Mucosa of stomach (tissue), 1 donor: ENCODE data around the gene RNF169.
"Not testable (repeated sequence)": the region's sequence is repeated elsewhere in the genome, so short reads cannot be mapped to it uniquely, and the experiment has no call there.

Experiments
- H3K27me3 ChIP-seq: one replicate; pipeline ENCODE4 v1.7.0; 2013; ENCODE audit warnings: mild to moderate bottlenecking, low read length; ENCODE audit not compliant: control insufficient read depth, insufficient read depth
- H3K36me3 ChIP-seq: one replicate; pipeline ENCODE4 v1.7.0; 2013; ENCODE audit warnings: low read length; ENCODE audit not compliant: control insufficient read depth, insufficient read depth
- H3K4me1 ChIP-seq: one replicate; pipeline ENCODE4 v1.7.0; 2013; ENCODE audit warnings: mild to moderate bottlenecking, low read length; ENCODE audit not compliant: control insufficient read depth, insufficient read depth
- H3K4me3 ChIP-seq: one replicate; pipeline ENCODE4 v1.7.0; 2013; ENCODE audit warnings: low read length
- H3K9ac ChIP-seq: one replicate; pipeline ENCODE4 v1.7.0; 2013; ENCODE audit warnings: mild to moderate bottlenecking, low read length, moderate library complexity
- H3K9me3 ChIP-seq: one replicate; pipeline ENCODE4 v1.7.0; 2013; ENCODE audit warnings: mild to moderate bottlenecking, low read length, moderate library complexity; ENCODE audit not compliant: control insufficient read depth
- donor health status: Pancreatic carcinoma.

The RNF169 gene

GRCh38 chr11:74734559-74734925 is 14.1 kb upstream of the RNF169 start:
- Histone ChIP-seq H3K9me3 (no peaks in the 10 kb centered on the region), H3K4me3 (no peak overlapping the region), H3K36me3 (no peaks in the 10 kb centered on the region), H3K9ac (no peak overlapping the region), H3K27me3 (peaks cover 45% of the 10 kb centered on the region), H3K4me1 (peaks cover 5% of the 10 kb centered on the region)

- peaks cover 36% of the 10 kb centered on the region for H3K27me3 ChIP-seq
Measured at GRCh38 chr11:74735365-74735928, 13.2 kb upstream of the RNF169 start.

GRCh38 chr11:74736031-74736430 is 12.6 kb upstream of the RNF169 start:
- Histone ChIP-seq H3K9me3 (no peaks in the 10 kb centered on the region), H3K4me1 (peaks cover 5% of the 10 kb centered on the region), H3K36me3 (no peaks in the 10 kb centered on the region), H3K4me3 (no peak overlapping the region), H3K9ac (no peak overlapping the region), H3K27me3 (peaks cover 30% of the 10 kb centered on the region)

More at GRCh38 chr11:74735365-74735928, 13.2 kb upstream of the RNF169 start:
- Histone ChIP-seq H3K9ac (no peak overlapping the region), H3K4me1 (peaks cover 5% of the 10 kb centered on the region), H3K9me3 (no peaks in the 10 kb centered on the region), H3K36me3 (no peaks in the 10 kb centered on the region), H3K4me3 (no peak overlapping the region)

GRCh38 chr11:74739546-74740270 is 8.9 kb upstream of the RNF169 start:
- Histone ChIP-seq H3K4me1 (no peaks in the 10 kb centered on the region), H3K36me3 (no peaks in the 10 kb centered on the region), H3K27me3 (peaks cover 4% of the 10 kb centered on the region), H3K9ac (no peak overlapping the region), H3K4me3 (no peak overlapping the region), H3K9me3 (no peaks in the 10 kb centered on the region)

GRCh38 chr11:74742070-74742469 is 6.6 kb upstream of the RNF169 start:
- no peaks in the 10 kb centered on the region for H3K36me3 ChIP-seq
- H3K4me1 ChIP-seq = no peaks in the 10 kb centered on the region
- no peaks in the 10 kb centered on the region for H3K27me3 ChIP-seq
- H3K9me3 ChIP-seq = no peaks in the 10 kb centered on the region
- no peak overlapping the region for H3K4me3 ChIP-seq
- no peak overlapping the region for H3K9ac ChIP-seq

GRCh38 chr11:74743640-74744039 is 5.0 kb upstream of the RNF169 start:
- no peaks in the 10 kb centered on the region for H3K36me3 ChIP-seq
- H3K9me3 ChIP-seq = no peaks in the 10 kb centered on the region
- H3K9ac ChIP-seq = no peak overlapping the region
- H3K27me3 ChIP-seq = no peaks in the 10 kb centered on the region
- peaks cover 9% of the 10 kb centered on the region for H3K4me1 ChIP-seq
- no peak overlapping the region for H3K4me3 ChIP-seq

- Histone ChIP-seq H3K4me1 (peaks cover 9% of the 10 kb centered on the region), H3K9ac (no peak overlapping the region), H3K27me3 (no peaks in the 10 kb centered on the region), H3K4me3 (no peak overlapping the region), H3K9me3 (no peaks in the 10 kb centered on the region), H3K36me3 (no peaks in the 10 kb centered on the region)
Measured at GRCh38 chr11:74744277-74744676, 4.4 kb upstream of the RNF169 start.

GRCh38 chr11:74746868-74747267 is 1.8 kb upstream of the RNF169 start:
- no peaks in the 10 kb centered on the region for H3K9me3 ChIP-seq
- no peak overlapping the region for H3K4me3 ChIP-seq
- H3K4me1 ChIP-seq = peaks cover 15% of the 10 kb centered on the region
- H3K9ac ChIP-seq = no peak overlapping the region
- H3K36me3 ChIP-seq = no peaks in the 10 kb centered on the region
- no peaks in the 10 kb centered on the region for H3K27me3 ChIP-seq

GRCh38 chr11:74749127-74749964 is 697 bp downstream of the RNF169 start:
- Histone ChIP-seq H3K27me3 (no peaks in the 10 kb centered on the region), H3K9me3 (no peaks in the 10 kb centered on the region), H3K9ac (peak overlapping the region; percentile 83), H3K36me3 (no peaks in the 10 kb centered on the region), H3K4me3 (peak overlapping the region; percentile 42), H3K4me1 (peaks cover 16% of the 10 kb centered on the region)

- H3K9ac ChIP-seq = peak overlapping the region; percentile 58
- peaks cover 21% of the 10 kb centered on the region for H3K4me1 ChIP-seq
- no peaks in the 10 kb centered on the region for H3K9me3 ChIP-seq
- H3K36me3 ChIP-seq = no peaks in the 10 kb centered on the region
- H3K4me3 ChIP-seq = peak overlapping the region; percentile 42
- no peaks in the 10 kb centered on the region for H3K27me3 ChIP-seq
Measured at GRCh38 chr11:74749965-74750296, 1.3 kb downstream of the RNF169 start.

GRCh38 chr11:74750598-74750997 is 1.9 kb downstream of the RNF169 start:
- H3K4me3 ChIP-seq, H3K9me3 ChIP-seq, H3K36me3 ChIP-seq, H3K27me3 ChIP-seq, H3K9ac ChIP-seq: not testable (repeated sequence)
- H3K4me1 ChIP-seq = peaks cover 21% of the 10 kb centered on the region

GRCh38 chr11:74751303-74751702 is 2.7 kb downstream of the RNF169 start:
- H3K4me3 ChIP-seq = no peak overlapping the region
- H3K36me3 ChIP-seq = no peaks in the 10 kb centered on the region
- H3K9me3 ChIP-seq = no peaks in the 10 kb centered on the region
- no peaks in the 10 kb centered on the region for H3K27me3 ChIP-seq
- H3K9ac ChIP-seq = no peak overlapping the region
- H3K4me1 ChIP-seq = peaks cover 21% of the 10 kb centered on the region
